HEK293 (cell line): ENCODE measurements around the gene LYZL1.

ENCODE experiments used
- BCL6B ChIP-seq: fragments of 450-650 bp; formaldehyde crosslinking; IDR thresholded peaks from 2 replicates; pipeline ENCODE4 v1.5.1; 2017; ENCODE audit warnings: missing biosample characterization, missing genetic modification characterization
- GLI2 ChIP-seq: fragments of 450-650 bp; formaldehyde crosslinking; IDR thresholded peaks from 2 replicates; pipeline ENCODE4; 2017; ENCODE audit warnings: missing biosample characterization, missing genetic modification characterization, low read depth, borderline replicate concordance
- KLF10 ChIP-seq: fragments of 450-650 bp; IDR thresholded peaks from 2 replicates; pipeline ENCODE4 v1.5.1; 2018; ENCODE audit warnings: missing biosample characterization, mild to moderate bottlenecking, missing genetic modification characterization
- OSR2 ChIP-seq: fragments of 450-650 bp; formaldehyde crosslinking; IDR thresholded peaks from 2 replicates; pipeline ENCODE4 v1.5.1; 2016; ENCODE audit warnings: missing biosample characterization, missing genetic modification characterization
- OVOL3 ChIP-seq: fragments of 450-650 bp; formaldehyde crosslinking; IDR thresholded peaks from 2 replicates; pipeline ENCODE4 v1.5.1; 2016; ENCODE audit warnings: missing biosample characterization, missing genetic modification characterization
- SETDB1 ChIP-seq: IDR thresholded peaks from one replicate; pipeline ENCODE4 v1.6.1; 2017; ENCODE audit warnings: mild to moderate bottlenecking, low read length, moderate library complexity, mixed read lengths; ENCODE audit not compliant: insufficient read length
- TCF7L2 ChIP-seq: IDR thresholded peaks from 2 replicates; pipeline ENCODE4 v1.6.1; 2011; ENCODE audit warnings: low read depth, mild to moderate bottlenecking, inconsistent platforms, low read length, moderate library complexity, borderline replicate concordance
- TSHZ1 ChIP-seq: fragments of 450-650 bp; formaldehyde crosslinking; IDR thresholded peaks from 2 replicates; pipeline ENCODE4 v1.5.1; 2016; ENCODE audit warnings: missing biosample characterization, missing genetic modification characterization, borderline replicate concordance
- ZBTB1 ChIP-seq: fragments of 450-650 bp; formaldehyde crosslinking; IDR thresholded peaks from 2 replicates; pipeline ENCODE4 v1.5.1; 2016; ENCODE audit warnings: missing biosample characterization, missing genetic modification characterization
- ZBTB6 ChIP-seq: fragments of 450-650 bp; formaldehyde crosslinking; IDR thresholded peaks from 2 replicates; pipeline ENCODE4 v1.5.1; 2017; ENCODE audit warnings: missing biosample characterization, missing genetic modification characterization
- ZNF18 ChIP-seq: fragments of 450-650 bp; formaldehyde crosslinking; IDR thresholded peaks from 2 replicates; pipeline ENCODE4 v1.5.1; 2016; ENCODE audit warnings: missing biosample characterization, missing genetic modification characterization
- ZNF354C ChIP-seq: fragments of 450-650 bp; formaldehyde crosslinking; IDR thresholded peaks from 2 replicates; pipeline ENCODE4 v1.5.1; 2016; ENCODE audit warnings: missing biosample characterization, missing genetic modification characterization, low read depth, borderline replicate concordance
- ZNF624 ChIP-seq: fragments of 450-650 bp; formaldehyde crosslinking; IDR thresholded peaks from 2 replicates; pipeline ENCODE4 v1.5.1; 2017; ENCODE audit warnings: missing biosample characterization, missing genetic modification characterization
- ZNF629 ChIP-seq: fragments of 450-650 bp; formaldehyde crosslinking; IDR thresholded peaks from 2 replicates; pipeline ENCODE4 v1.5.1; 2017; ENCODE audit warnings: missing biosample characterization, missing genetic modification characterization
- ZNF776 ChIP-seq: fragments of 450-650 bp; formaldehyde crosslinking; IDR thresholded peaks from 2 replicates; pipeline ENCODE4 v1.5.0; 2017; ENCODE audit warnings: missing biosample characterization, missing genetic modification characterization, borderline replicate concordance
- ZSCAN16 ChIP-seq: fragments of 450-650 bp; formaldehyde crosslinking; IDR thresholded peaks from 2 replicates; pipeline ENCODE4 v1.5.1; 2016; ENCODE audit warnings: missing biosample characterization, missing genetic modification characterization
- ZXDB ChIP-seq: fragments of 450-650 bp; formaldehyde crosslinking; IDR thresholded peaks from 2 replicates; pipeline ENCODE4 v1.5.1; 2016; ENCODE audit warnings: missing biosample characterization, missing genetic modification characterization
- TF ChIP-seq, protein P1 (sequence below): fragments of 450-650 bp; formaldehyde crosslinking; IDR thresholded peaks from 2 replicates; pipeline ENCODE4 v1.5.1; 2016; ENCODE audit warnings: missing biosample characterization, missing genetic modification characterization

Gene LYZL1

DNA sequence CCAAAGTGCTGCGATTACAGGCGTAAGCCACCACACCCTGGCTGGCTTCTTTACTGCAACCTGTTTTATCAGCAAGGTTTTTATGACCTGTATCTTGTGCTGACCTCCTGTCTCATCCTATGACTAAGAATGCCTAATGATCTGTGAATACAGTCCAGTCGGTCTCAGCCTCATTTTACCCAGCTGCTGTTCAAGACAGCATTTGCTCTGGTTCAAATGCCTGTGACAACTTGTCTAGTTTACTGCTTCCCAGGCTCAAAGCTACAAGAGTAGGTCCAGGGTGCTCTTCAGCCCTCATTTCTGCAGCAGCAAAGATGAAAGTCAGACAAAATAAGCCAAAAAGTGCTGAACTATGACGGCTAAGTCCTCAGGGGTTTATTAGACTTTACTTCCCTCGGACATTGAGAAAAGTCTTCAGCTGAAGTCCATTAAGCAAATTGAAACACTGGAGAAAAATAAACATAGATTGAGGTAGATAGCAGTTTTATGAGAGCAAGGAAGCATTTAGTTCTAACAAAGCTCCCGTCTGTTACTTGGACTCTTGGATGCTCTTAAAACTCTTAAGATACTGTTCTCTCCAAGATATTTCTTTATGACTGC, 12.5 kb upstream of the LYZL1 start (continued):
- TF ChIP-seq BCL6B (tag by site-specific recombination), result no peak
- no peak for TF ChIP-seq ZNF776 (tag by site-specific recombination)
- no peak for TF ChIP-seq SETDB1
- TF ChIP-seq ZXDB (tag by site-specific recombination), result peak; percentile 95
- TF ChIP-seq ZNF624 (tag by site-specific recombination), result no peak
- TF ChIP-seq ZNF629 (tag by site-specific recombination), result peak; percentile 53; the same call in 1 of the 2 replicates
- TF ChIP-seq KLF10 (tag by site-specific recombination), result peak; percentile 30; the same call in 1 of the 2 replicates
- TF ChIP-seq OSR2 (tag by site-specific recombination), result peak; percentile 96
- peak; percentile 64; the same call in 1 of the 2 replicates for TF ChIP-seq GLI2 (tag by site-specific recombination)
- peak; percentile 88 for TF ChIP-seq OVOL3 (tag by site-specific recombination)
- peak; percentile 23; the same call in 1 of the 2 replicates for TF ChIP-seq ZSCAN16 (tag by site-specific recombination)
- peak; percentile 88 for TF ChIP-seq TCF7L2
- TF ChIP-seq ZNF18 (tag by site-specific recombination), result 0 out of 2 replicates have a peak, but pooled peaks have one; percentile 78
- TF ChIP-seq ZNF354C (tag by site-specific recombination), result no peak
- TF ChIP-seq TSHZ1 (tag by site-specific recombination), result peak; percentile 90
- no peak for TF ChIP-seq ZBTB1
- TF ChIP-seq ZBTB6 (tag by site-specific recombination), result peak; percentile 20; the same call in 1 of the 2 replicates
- TF ChIP-seq, protein P1, sequence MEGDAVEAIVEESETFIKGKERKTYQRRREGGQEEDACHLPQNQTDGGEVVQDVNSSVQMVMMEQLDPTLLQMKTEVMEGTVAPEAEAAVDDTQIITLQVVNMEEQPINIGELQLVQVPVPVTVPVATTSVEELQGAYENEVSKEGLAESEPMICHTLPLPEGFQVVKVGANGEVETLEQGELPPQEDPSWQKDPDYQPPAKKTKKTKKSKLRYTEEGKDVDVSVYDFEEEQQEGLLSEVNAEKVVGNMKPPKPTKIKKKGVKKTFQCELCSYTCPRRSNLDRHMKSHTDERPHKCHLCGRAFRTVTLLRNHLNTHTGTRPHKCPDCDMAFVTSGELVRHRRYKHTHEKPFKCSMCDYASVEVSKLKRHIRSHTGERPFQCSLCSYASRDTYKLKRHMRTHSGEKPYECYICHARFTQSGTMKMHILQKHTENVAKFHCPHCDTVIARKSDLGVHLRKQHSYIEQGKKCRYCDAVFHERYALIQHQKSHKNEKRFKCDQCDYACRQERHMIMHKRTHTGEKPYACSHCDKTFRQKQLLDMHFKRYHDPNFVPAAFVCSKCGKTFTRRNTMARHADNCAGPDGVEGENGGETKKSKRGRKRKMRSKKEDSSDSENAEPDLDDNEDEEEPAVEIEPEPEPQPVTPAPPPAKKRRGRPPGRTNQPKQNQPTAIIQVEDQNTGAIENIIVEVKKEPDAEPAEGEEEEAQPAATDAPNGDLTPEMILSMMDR, result no peak
